HEK293 (cell line): Measurements from ENCODE around the gene HTR6.

Source experiments
- CTCF ChIA-PET: fragments of 350-600 bp; formaldehyde crosslinking; extraction: SDS; loops from one replicate; lab custom pipeline; 2021; ENCODE audit warnings: antibody characterized with exemption; lab: Yijun Ruan, JAX
- POLR2A ChIA-PET: fragments of 300-600 bp; formaldehyde crosslinking; extraction: SDS; loops from one replicate; lab custom pipeline; 2020; ENCODE audit warnings: antibody characterized with exemption, inconsistent platforms; lab: Yijun Ruan, JAX
- H3K27ac ChIP-seq: fragments of 200-500 bp; sonication (Bioruptor generic); 2 replicates; pipeline ENCODE4 v1.5.1; 2014; ENCODE audit warnings: low read depth, low read length, control low read depth, inconsistent platforms; ENCODE audit errors: extremely low read depth
- H3K36me3 ChIP-seq, 2 experiments: fragments of 200-500 bp in 1 of 2; sonication (Bioruptor generic) in 1 of 2; 1 replicate in 1 of 2; 2 replicates in 1 of 2; pipeline ENCODE4 v1.5.1; 2014 to 2017; ENCODE audit warnings: inconsistent platforms in 2 of 2, low read length in 2 of 2; ENCODE audit not compliant: control insufficient read depth in 2 of 2, insufficient read depth in 1 of 2
- H3K4me1 ChIP-seq: fragments of 200-500 bp; sonication (Bioruptor generic); 2 replicates; pipeline ENCODE4 v1.5.1; 2014; ENCODE audit warnings: mild to moderate bottlenecking, low read length, inconsistent platforms; ENCODE audit not compliant: control insufficient read depth, insufficient read depth
- H3K4me3 ChIP-seq: 2 replicates; pipeline ENCODE4 v1.5.1; 2011; ENCODE audit warnings: low read depth, mild to moderate bottlenecking, control low read depth, low read length, moderate library complexity
- H3K9me3 ChIP-seq: fragments of 200-500 bp; sonication (Bioruptor generic); 2 replicates; pipeline ENCODE4 v1.5.1; 2014; ENCODE audit warnings: low read depth, low read length, inconsistent platforms; ENCODE audit not compliant: control insufficient read depth, insufficient read depth
- BCL11B ChIP-seq: fragments of 450-650 bp; formaldehyde crosslinking; IDR thresholded peaks from 2 replicates; pipeline ENCODE4 v1.5.1; 2016; ENCODE audit warnings: low read depth, missing biosample characterization, missing genetic modification characterization
- CTCF ChIP-seq: fragments of 450-650 bp; formaldehyde crosslinking; IDR thresholded peaks from 2 replicates; pipeline ENCODE4 v1.5.1; 2016; ENCODE audit warnings: missing biosample characterization, missing genetic modification characterization
- GLIS1 ChIP-seq: fragments of 450-650 bp; formaldehyde crosslinking; IDR thresholded peaks from 2 replicates; pipeline ENCODE4 v1.5.1; 2016; ENCODE audit warnings: missing biosample characterization, missing genetic modification characterization
- HIC1 ChIP-seq: fragments of 450-650 bp; formaldehyde crosslinking; IDR thresholded peaks from 2 replicates; pipeline ENCODE4 v1.5.1; 2016; ENCODE audit warnings: missing biosample characterization, missing genetic modification characterization
- HOXD13 ChIP-seq: sonication (generic); formaldehyde crosslinking; IDR thresholded peaks from 2 replicates; pipeline ENCODE4 v1.8.0; 2022; ENCODE audit warnings: missing genetic modification reagents, borderline replicate concordance
- KLF1 ChIP-seq: fragments of 450-650 bp; formaldehyde crosslinking; IDR thresholded peaks from 2 replicates; pipeline ENCODE4 v1.5.1; 2016; ENCODE audit warnings: missing biosample characterization, missing genetic modification characterization
- PATZ1 ChIP-seq: fragments of 450-650 bp; formaldehyde crosslinking; IDR thresholded peaks from 2 replicates; pipeline ENCODE4 v1.5.1; 2016; ENCODE audit warnings: missing biosample characterization, missing genetic modification characterization
- PBX3 ChIP-seq: sonication (generic); formaldehyde crosslinking; IDR thresholded peaks from 2 replicates; pipeline ENCODE4 v1.8.1; 2022; ENCODE audit warnings: mild to moderate bottlenecking, moderate library complexity, missing genetic modification reagents
- PRDM1 ChIP-seq: fragments of 450-650 bp; formaldehyde crosslinking; IDR thresholded peaks from 2 replicates; pipeline ENCODE4; 2016; ENCODE audit warnings: missing biosample characterization, missing genetic modification characterization
- SCRT1 ChIP-seq: fragments of 450-650 bp; formaldehyde crosslinking; IDR thresholded peaks from 2 replicates; pipeline ENCODE4 v1.5.1; 2016; ENCODE audit warnings: missing biosample characterization, missing genetic modification characterization, borderline replicate concordance
- ZBTB17 ChIP-seq: fragments of 450-650 bp; formaldehyde crosslinking; IDR thresholded peaks from 2 replicates; pipeline ENCODE4 v1.5.1; 2016; ENCODE audit warnings: missing biosample characterization, missing genetic modification characterization
- ZEB2 ChIP-seq: fragments of 450-650 bp; formaldehyde crosslinking; IDR thresholded peaks from 2 replicates; pipeline ENCODE4 v1.5.1; 2016; ENCODE audit warnings: missing biosample characterization, missing genetic modification characterization
- ZNF114 ChIP-seq: fragments of 450-650 bp; formaldehyde crosslinking; IDR thresholded peaks from 2 replicates; pipeline ENCODE4 v1.5.0; 2017; ENCODE audit warnings: missing biosample characterization, missing genetic modification characterization
- ZNF354C ChIP-seq: fragments of 450-650 bp; formaldehyde crosslinking; IDR thresholded peaks from 2 replicates; pipeline ENCODE4 v1.5.1; 2016; ENCODE audit warnings: missing biosample characterization, missing genetic modification characterization, low read depth, borderline replicate concordance
- ZNF394 ChIP-seq: fragments of 450-650 bp; formaldehyde crosslinking; IDR thresholded peaks from 2 replicates; pipeline ENCODE4 v1.5.1; 2016; ENCODE audit warnings: missing biosample characterization, missing genetic modification characterization, mild to moderate bottlenecking, moderate library complexity, borderline replicate concordance
- ZNF404 ChIP-seq: fragments of 450-650 bp; formaldehyde crosslinking; IDR thresholded peaks from 2 replicates; pipeline ENCODE4 v1.5.1; 2017; ENCODE audit warnings: missing biosample characterization, missing genetic modification characterization
- ZNF560 ChIP-seq: fragments of 450-650 bp; formaldehyde crosslinking; IDR thresholded peaks from 2 replicates; pipeline ENCODE4 v1.5.1; 2017; ENCODE audit warnings: missing biosample characterization, missing genetic modification characterization, borderline replicate concordance
- ZNF585B ChIP-seq: fragments of 450-650 bp; formaldehyde crosslinking; IDR thresholded peaks from 2 replicates; pipeline ENCODE4 v1.5.1; 2016; ENCODE audit warnings: missing biosample characterization, missing genetic modification characterization
- ZNF600 ChIP-seq: fragments of 450-650 bp; formaldehyde crosslinking; IDR thresholded peaks from 2 replicates; pipeline ENCODE4 v1.5.1; 2016; ENCODE audit warnings: missing biosample characterization, missing genetic modification characterization
- ZNF629 ChIP-seq: fragments of 450-650 bp; formaldehyde crosslinking; IDR thresholded peaks from 2 replicates; pipeline ENCODE4 v1.5.1; 2017; ENCODE audit warnings: missing biosample characterization, missing genetic modification characterization
- ZNF664 ChIP-seq: fragments of 450-650 bp; formaldehyde crosslinking; IDR thresholded peaks from 2 replicates; pipeline ENCODE4 v1.5.1; 2016; ENCODE audit warnings: missing biosample characterization, missing genetic modification characterization
- ZNF692 ChIP-seq: fragments of 450-650 bp; formaldehyde crosslinking; IDR thresholded peaks from 2 replicates; pipeline ENCODE4 v1.5.1; 2016; ENCODE audit warnings: missing biosample characterization, missing genetic modification characterization
- ZNF747 ChIP-seq: fragments of 450-650 bp; formaldehyde crosslinking; IDR thresholded peaks from 2 replicates; pipeline ENCODE4 v1.5.1; 2016; ENCODE audit warnings: missing biosample characterization, missing genetic modification characterization

Gene HTR6

GRCh38 chr1:19639999-19640362 is 24.7 kb upstream of the HTR6 start:
- H3K9me3 ChIP-seq, result no peaks in the 10 kb centered on the region
- CTCF ChIA-PET, result interaction anchor here (0.7 to 1.5 kb wide), 6 partner anchors 9 to 166 kb away, joined by 3 to 6 read pairs (median 3); no protein-coding TSS in a partner anchor
- TF ChIP-seq ZNF600 (tag by site-specific recombination), result 0 out of 2 replicates have a peak, but pooled peaks have one; percentile 10
- TF ChIP-seq HOXD13 (CRISPR knock-in tag), result no peak
- no peaks in the 10 kb centered on the region for H3K36me3 ChIP-seq
- no peak overlapping the region for H3K27ac ChIP-seq
- H3K4me3 ChIP-seq, result no peak overlapping the region
- peaks cover 3% of the 10 kb centered on the region; the same call in 1 of the 2 replicates for H3K4me1 ChIP-seq
- POLR2A ChIA-PET, result interaction anchor here (0.9 kb wide), 1 partner anchor 14 kb away, joined by 3 read pairs; no protein-coding TSS in a partner anchor

GRCh38 chr1:19640363-19641316 is 24.0 kb upstream of the HTR6 start:
- ChIA-PET CTCF (interaction anchor here (0.7 to 1.6 kb wide), 8 partner anchors 8 to 165 kb away, joined by 3 to 6 read pairs (median 3); no protein-coding TSS in a partner anchor), POLR2A (interaction anchor here (0.8 to 0.9 kb wide), 2 partner anchors 14 to 327 kb away, joined by 3 read pairs; no protein-coding TSS in a partner anchor)
- no peaks in the 10 kb centered on the region for H3K9me3 ChIP-seq
- no peaks in the 10 kb centered on the region for H3K36me3 ChIP-seq
- peaks cover 3% of the 10 kb centered on the region; the same call in 1 of the 2 replicates for H3K4me1 ChIP-seq
- no peak overlapping the region for H3K4me3 ChIP-seq
- no peak overlapping the region for H3K27ac ChIP-seq
- TF ChIP-seq ZNF114 (tag by site-specific recombination) (no peak), ZNF404 (no peak), PBX3 (CRISPR knock-in tag) (no peak), ZNF747 (tag by site-specific recombination) (no peak), CTCF (tag by site-specific recombination) (peak; percentile 30; the same call in 1 of the 2 replicates), ZNF354C (no peak), GLIS1 (tag by site-specific recombination) (peak; percentile 85), BCL11B (tag by site-specific recombination) (no peak), ZNF664 (tag by site-specific recombination) (no peak), ZBTB17 (tag by site-specific recombination) (0 out of 2 replicates have a peak, but pooled peaks have one; percentile 14), SCRT1 (tag by site-specific recombination) (no peak), ZNF629 (tag by site-specific recombination) (no peak), ZNF585B (no peak), PRDM1 (no peak), ZNF394 (tag by site-specific recombination) (no peak), ZEB2 (tag by site-specific recombination) (no peak), ZNF560 (tag by site-specific recombination) (no peak), ZNF692 (tag by site-specific recombination) (peak; percentile 92), KLF1 (tag by site-specific recombination) (peak; percentile 84), HIC1 (peak; percentile 51; the same call in 1 of the 2 replicates), PATZ1 (tag by site-specific recombination) (peak; percentile 49; the same call in 1 of the 2 replicates)
